Measurements from ENCODE around the gene TMEM63C. TPM values are rescaled to one million over a fixed set of nuclear protein-coding genes. Genes with fewer than 3 reads are reported as not detected.

TMEM63C gene
- total RNA-seq, 1 donor from 2014 or later: 1.6 TPM

GRCh38 chr14:77242752-77243151 lies 61.2 kb downstream of the TMEM63C start:
- H3K27ac Mint-ChIP-seq: no peak overlapping the region
- H3K4me1 Mint-ChIP-seq (ENCODE audit: low read depth): no peaks in the 10 kb centered on the region
- no peak for DNase-seq (ENCODE audit: low spot score)
- H3K36me3 Mint-ChIP-seq (ENCODE audit: low read depth): no peaks in the 10 kb centered on the region
- intact Hi-C loops (cut with micrococcal nuclease): no loop called here
- H3K9me3 Mint-ChIP-seq: no peaks in the 10 kb centered on the region
- H3K27me3 Mint-ChIP-seq (ENCODE audit: insufficient read depth): no peaks in the 10 kb centered on the region
- H3K4me3 Mint-ChIP-seq: no peak overlapping the region

GRCh38 chr14:77243853-77244252 lies 62.3 kb downstream of the TMEM63C start:
- Mint-ChIP-seq H3K36me3 (ENCODE audit: low read depth) (no peaks in the 10 kb centered on the region), H3K27ac (no peak overlapping the region), H3K27me3 (ENCODE audit: insufficient read depth) (no peaks in the 10 kb centered on the region), H3K4me1 (ENCODE audit: low read depth) (no peaks in the 10 kb centered on the region), H3K9me3 (no peaks in the 10 kb centered on the region), H3K4me3 (no peak overlapping the region)
- DNase-seq (ENCODE audit: low spot score): no peak
- intact Hi-C loops (cut with micrococcal nuclease): no loop called here

- Mint-ChIP-seq H3K4me1 (ENCODE audit: low read depth) (no peaks in the 10 kb centered on the region), H3K9me3 (no peaks in the 10 kb centered on the region), H3K36me3 (ENCODE audit: low read depth) (no peaks in the 10 kb centered on the region), H3K27me3 (ENCODE audit: insufficient read depth) (no peaks in the 10 kb centered on the region), H3K4me3 (no peak overlapping the region), H3K27ac (no peak overlapping the region)
- no peak for DNase-seq (ENCODE audit: low spot score)
- intact Hi-C loops (cut with micrococcal nuclease): no loop called here
These were observed 64.2 kb downstream of the TMEM63C start for GRCh38 chr14:77245820-77246219.

GRCh38 chr14:77246784-77247183 lies 65.2 kb downstream of the TMEM63C start:
- Mint-ChIP-seq H3K4me3 (no peak overlapping the region), H3K36me3 (ENCODE audit: low read depth) (no peaks in the 10 kb centered on the region), H3K27me3 (ENCODE audit: insufficient read depth) (no peaks in the 10 kb centered on the region), H3K27ac (no peak overlapping the region), H3K4me1 (ENCODE audit: low read depth) (no peaks in the 10 kb centered on the region), H3K9me3 (no peaks in the 10 kb centered on the region)
- DNase-seq (ENCODE audit: low spot score): no peak
- intact Hi-C loops (cut with micrococcal nuclease): no loop called here

DNA sequence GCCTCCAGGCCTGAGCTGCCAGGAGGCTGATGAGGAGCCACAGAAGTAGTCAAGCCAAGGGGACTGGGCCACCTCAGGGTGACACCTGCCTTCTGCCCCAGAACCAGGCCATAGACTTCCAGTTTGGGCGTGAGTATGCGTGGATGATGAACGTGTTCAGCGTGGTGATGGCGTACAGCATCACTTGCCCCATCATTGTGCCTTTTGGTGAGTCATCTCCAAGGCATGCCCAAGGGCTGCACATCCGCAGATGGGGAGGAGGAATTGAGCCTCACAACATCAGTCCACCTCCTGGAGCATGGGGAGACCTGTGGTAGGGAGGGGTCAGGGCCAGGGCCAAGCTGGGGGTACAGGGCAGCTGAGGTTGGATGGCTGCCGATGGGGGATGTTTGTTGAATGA lies 67.1 kb downstream of the TMEM63C start:
- Mint-ChIP-seq H3K4me3 (no peak overlapping the region), H3K4me1 (ENCODE audit: low read depth) (no peaks in the 10 kb centered on the region)

DNA sequence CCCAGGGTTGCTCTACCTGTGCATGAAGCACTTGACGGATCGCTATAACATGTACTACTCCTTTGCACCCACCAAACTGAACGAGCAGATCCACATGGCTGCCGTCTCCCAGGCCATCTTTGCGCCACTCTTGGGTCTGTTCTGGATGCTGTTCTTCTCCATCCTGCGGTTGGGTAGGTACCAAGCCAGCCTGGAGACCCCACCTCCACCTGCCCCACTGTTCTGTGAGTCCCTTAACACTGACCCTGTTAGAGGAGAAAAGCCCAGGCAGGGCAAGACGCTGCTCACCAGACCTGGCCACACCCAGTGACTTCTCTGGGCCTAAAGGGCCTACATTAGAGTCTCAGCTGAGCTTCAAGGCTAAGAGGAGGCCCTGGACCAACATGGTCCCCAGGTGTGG lies 67.7 kb downstream of the TMEM63C start:
- intact Hi-C loops (cut with micrococcal nuclease): no loop called here
- Mint-ChIP-seq H3K36me3 (ENCODE audit: low read depth) (no peaks in the 10 kb centered on the region), H3K4me3 (no peak overlapping the region), H3K27ac (no peak overlapping the region), H3K27me3 (ENCODE audit: insufficient read depth) (peaks cover 3% of the 10 kb centered on the region), H3K9me3 (no peaks in the 10 kb centered on the region), H3K4me1 (ENCODE audit: low read depth) (no peaks in the 10 kb centered on the region)
- DNase-seq (ENCODE audit: low spot score): no peak

More for the DNA sequence above, 67.1 kb downstream of the TMEM63C start:
- no peaks in the 10 kb centered on the region for H3K9me3 Mint-ChIP-seq
- no peaks in the 10 kb centered on the region for H3K36me3 Mint-ChIP-seq (ENCODE audit: low read depth)
- intact Hi-C loops (cut with micrococcal nuclease): no loop called here
- no peak for DNase-seq (ENCODE audit: low spot score)
- no peak overlapping the region for H3K27ac Mint-ChIP-seq
- peaks cover 3% of the 10 kb centered on the region for H3K27me3 Mint-ChIP-seq (ENCODE audit: insufficient read depth)

DNA sequence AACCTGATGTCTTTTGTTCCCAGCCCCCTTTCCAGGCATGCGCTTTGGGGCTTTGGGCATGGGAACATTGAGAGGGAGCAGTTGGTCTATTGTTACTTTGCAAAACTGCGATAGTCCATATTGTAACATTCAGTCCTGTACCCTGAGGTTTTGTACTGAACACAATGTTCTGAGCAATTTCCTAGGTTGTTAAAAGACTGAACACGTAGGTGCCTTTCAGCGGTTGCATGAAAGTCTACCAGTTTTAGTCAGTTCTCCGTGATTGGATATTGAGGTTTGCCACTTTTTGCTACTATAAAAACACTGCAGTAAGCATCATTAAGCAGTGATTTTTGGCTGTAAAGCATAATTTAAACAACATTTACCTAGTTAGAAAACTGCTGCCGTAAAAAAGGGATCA lies 69.3 kb downstream of the TMEM63C start:
- Mint-ChIP-seq H3K9me3 (no peaks in the 10 kb centered on the region), H3K27me3 (ENCODE audit: insufficient read depth) (peaks cover 3% of the 10 kb centered on the region), H3K36me3 (ENCODE audit: low read depth) (no peaks in the 10 kb centered on the region), H3K4me1 (ENCODE audit: low read depth) (no peaks in the 10 kb centered on the region), H3K27ac (no peak overlapping the region), H3K4me3 (no peak overlapping the region)
- no peak for DNase-seq (ENCODE audit: low spot score)
- intact Hi-C loops (cut with micrococcal nuclease): no loop called here

GRCh38 chr14:77251870-77252269 lies 70.3 kb downstream of the TMEM63C start:
- H3K9me3 Mint-ChIP-seq: no peaks in the 10 kb centered on the region
- H3K27ac Mint-ChIP-seq: no peak overlapping the region
- no peaks in the 10 kb centered on the region for H3K36me3 Mint-ChIP-seq (ENCODE audit: low read depth)
- intact Hi-C loops (cut with micrococcal nuclease): no loop called here
- H3K4me3 Mint-ChIP-seq: no peak overlapping the region
- H3K27me3 Mint-ChIP-seq (ENCODE audit: insufficient read depth): peaks cover 3% of the 10 kb centered on the region
- no peak for DNase-seq (ENCODE audit: low spot score)
- no peaks in the 10 kb centered on the region for H3K4me1 Mint-ChIP-seq (ENCODE audit: low read depth)

- H3K27ac Mint-ChIP-seq: no peak overlapping the region
- no peak overlapping the region for H3K4me3 Mint-ChIP-seq
- no peaks in the 10 kb centered on the region for H3K4me1 Mint-ChIP-seq (ENCODE audit: low read depth)
- peaks cover 3% of the 10 kb centered on the region for H3K27me3 Mint-ChIP-seq (ENCODE audit: insufficient read depth)
- no peaks in the 10 kb centered on the region for H3K9me3 Mint-ChIP-seq
- intact Hi-C loops (cut with micrococcal nuclease): no loop called here
- no peaks in the 10 kb centered on the region for H3K36me3 Mint-ChIP-seq (ENCODE audit: low read depth)
- DNase-seq (ENCODE audit: low spot score): no peak
These were observed 72.0 kb downstream of the TMEM63C start for GRCh38 chr14:77253333-77254190.

- intact Hi-C loops (cut with micrococcal nuclease): no loop called here
- peaks cover 7% of the 10 kb centered on the region for H3K27me3 Mint-ChIP-seq (ENCODE audit: insufficient read depth)
- no peaks in the 10 kb centered on the region for H3K36me3 Mint-ChIP-seq (ENCODE audit: low read depth)
- H3K4me1 Mint-ChIP-seq (ENCODE audit: low read depth): no peaks in the 10 kb centered on the region
- H3K9me3 Mint-ChIP-seq: no peaks in the 10 kb centered on the region
- H3K4me3 Mint-ChIP-seq: no peak overlapping the region
- H3K27ac Mint-ChIP-seq: no peak overlapping the region
- no peak for DNase-seq (ENCODE audit: low spot score)
These were observed 75.1 kb downstream of the TMEM63C start for GRCh38 chr14:77256694-77257093.

GRCh38 chr14:77257700-77258099 lies 76.1 kb downstream of the TMEM63C start:
- intact Hi-C loops (cut with micrococcal nuclease): no loop called here
- Mint-ChIP-seq H3K36me3 (ENCODE audit: low read depth) (no peaks in the 10 kb centered on the region), H3K9me3 (no peaks in the 10 kb centered on the region), H3K4me3 (no peak overlapping the region), H3K27ac (no peak overlapping the region), H3K27me3 (ENCODE audit: insufficient read depth) (peaks cover 7% of the 10 kb centered on the region), H3K4me1 (ENCODE audit: low read depth) (no peaks in the 10 kb centered on the region)
- no peak for DNase-seq (ENCODE audit: low spot score)

GRCh38 chr14:77258566-77258965 lies 77.0 kb downstream of the TMEM63C start:
- no peak overlapping the region for H3K27ac Mint-ChIP-seq
- no peak for DNase-seq (ENCODE audit: low spot score)
- peaks cover 8% of the 10 kb centered on the region for H3K27me3 Mint-ChIP-seq (ENCODE audit: insufficient read depth)
- H3K36me3 Mint-ChIP-seq (ENCODE audit: low read depth): no peaks in the 10 kb centered on the region
- intact Hi-C loops (cut with micrococcal nuclease): no loop called here
- H3K4me3 Mint-ChIP-seq: no peak overlapping the region
- no peaks in the 10 kb centered on the region for H3K9me3 Mint-ChIP-seq
- no peaks in the 10 kb centered on the region for H3K4me1 Mint-ChIP-seq (ENCODE audit: low read depth)

DNA sequence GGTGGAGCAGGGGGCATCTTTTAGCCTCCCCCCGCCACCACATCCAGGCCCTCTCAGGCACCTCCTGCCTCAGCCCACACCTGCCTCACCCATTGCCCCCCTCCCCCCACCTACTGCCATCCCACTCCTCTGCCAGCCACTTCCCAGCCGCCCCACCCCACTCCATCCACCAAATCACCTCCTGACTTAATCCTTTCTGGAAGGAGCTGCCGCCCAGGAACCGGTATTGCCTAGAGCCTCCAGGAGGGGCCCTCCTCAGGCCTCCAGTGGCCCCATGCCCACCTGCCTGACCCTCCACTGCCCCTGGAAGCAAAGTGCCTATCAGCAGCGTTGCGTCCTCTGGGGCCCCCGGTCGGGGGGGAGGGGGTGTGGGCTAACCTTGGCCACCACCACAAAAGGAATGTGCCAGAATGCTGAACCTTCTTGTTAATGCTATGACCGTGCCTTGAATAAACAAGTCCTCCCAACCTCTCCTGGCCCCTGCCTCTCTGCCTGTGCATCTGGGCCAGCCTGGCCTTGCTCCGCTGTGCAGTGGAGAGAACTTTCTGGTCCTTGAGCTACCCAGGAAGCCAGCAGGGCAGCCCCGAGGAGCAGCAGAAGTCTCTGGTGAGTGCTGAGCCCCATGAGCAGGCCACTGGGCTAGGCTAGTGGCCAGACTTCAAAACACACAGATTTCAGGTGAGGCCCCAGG lies 77.6 kb downstream of the TMEM63C start:
- Mint-ChIP-seq H3K27me3 (ENCODE audit: insufficient read depth) (peaks cover 10% of the 10 kb centered on the region), H3K27ac (no peak overlapping the region), H3K4me1 (ENCODE audit: low read depth) (no peaks in the 10 kb centered on the region), H3K36me3 (ENCODE audit: low read depth) (no peaks in the 10 kb centered on the region), H3K9me3 (no peaks in the 10 kb centered on the region), H3K4me3 (no peak overlapping the region)
- DNase-seq (ENCODE audit: low spot score): no peak
- intact Hi-C loops (cut with micrococcal nuclease): no loop called here

Measured in activated T-helper 1 cell treated with anti-CD3 and anti-CD28 coated beads, Interleukin-12 subunit alpha, Interleukin-12 subunit beta, Interleukin-2, Interleukin-4 antibody, amounts not matched to agents 30 ng/mL and 10 ng/mL and 1 ng/mL, durations not matched to agents 14 hours and 24 hours and 36 hours (primary cell).